CD4-positive, alpha-beta memory T cell (primary cell): ENCODE data around the gene PCDH19. TPM values are rescaled to one million over a fixed set of nuclear protein-coding genes. Genes with fewer than 3 reads are reported as not detected.

Source experiments
- CTCF ChIA-PET: fragments of 350-600 bp; sonication (Branson Sonifier 250); formaldehyde crosslinking; loops from one replicate; lab custom pipeline; 2021; ENCODE audit warnings: inconsistent platforms; ENCODE audit not compliant: partially characterized antibody; lab: Charles Lee
- POLR2A ChIA-PET: fragments of 350-600 bp; sonication (Branson Sonifier 250); formaldehyde crosslinking; loops from one replicate; lab custom pipeline; 2021; ENCODE audit not compliant: partially characterized antibody; lab: Charles Lee
- DNase-seq, 5 donors: peaks; one replicate each; pipeline versions ENCODE4 v3.0.0 to v3.0.0-alpha.2; 2020 to 2022; ENCODE audit warnings: mixed read lengths in 1 of 5
- H3K27ac ChIP-seq: one replicate; pipeline ENCODE4 v1.7.0; 2013; ENCODE audit warnings: low read depth, low read length
- H3K27me3 ChIP-seq: 2 replicates; pipeline ENCODE4 v1.7.0; 2013; ENCODE audit warnings: mild to moderate bottlenecking, low read length, moderate library complexity; ENCODE audit not compliant: insufficient read depth
- H3K36me3 ChIP-seq: 2 replicates; pipeline ENCODE4 v1.7.0; 2013; ENCODE audit warnings: mild to moderate bottlenecking, low read length, moderate library complexity; ENCODE audit not compliant: insufficient read depth
- H3K4me1 ChIP-seq: 2 replicates; pipeline ENCODE4 v1.7.0; 2013; ENCODE audit warnings: mild to moderate bottlenecking, low read length, moderate library complexity; ENCODE audit not compliant: insufficient read depth
- H3K4me3 ChIP-seq, 2 donors: one replicate each; pipeline ENCODE4 v1.7.0; 2013; ENCODE audit warnings: low read length in 2 of 2, mild to moderate bottlenecking in 1 of 2
- H3K9me3 ChIP-seq, 2 donors: one replicate each; pipeline ENCODE4 v1.7.0; 2013; ENCODE audit warnings: low read length in 2 of 2, control low read depth in 1 of 2; ENCODE audit not compliant: control insufficient read depth in 1 of 2
- H3K27ac Mint-ChIP-seq, 7 donors: one replicate each; pipeline ENCODE4 v1.8.0; 2020 to 2021; ENCODE audit warnings: mixed read lengths in 7 of 7, mild to moderate bottlenecking in 6 of 7, inconsistent platforms in 3 of 7, moderate library complexity in 3 of 7
- H3K27me3 Mint-ChIP-seq, 2 donors: one replicate each; pipeline ENCODE4 v1.8.0; 2020 to 2021; ENCODE audit warnings: mixed read lengths in 2 of 2
- H3K36me3 Mint-ChIP-seq, 2 donors: one replicate each; pipeline ENCODE4 v1.8.0; 2020 to 2021; ENCODE audit warnings: mixed read lengths in 2 of 2, inconsistent platforms in 1 of 2, mild to moderate bottlenecking in 1 of 2
- H3K4me1 Mint-ChIP-seq, 4 donors: one replicate each; pipeline ENCODE4 v1.8.0; 2020 to 2021; ENCODE audit warnings: mixed read lengths in 4 of 4, mild to moderate bottlenecking in 1 of 4
- H3K4me3 Mint-ChIP-seq, 8 donors: one replicate each; pipeline ENCODE4 v1.8.0; 2020 to 2021; ENCODE audit warnings: mixed read lengths in 8 of 8, mild to moderate bottlenecking in 7 of 8, moderate library complexity in 6 of 8, inconsistent platforms in 3 of 8
- H3K9me3 Mint-ChIP-seq, 8 donors: one replicate each; pipeline ENCODE4 v1.8.0; 2020 to 2021; ENCODE audit warnings: mixed read lengths in 8 of 8, mild to moderate bottlenecking in 5 of 8, inconsistent platforms in 3 of 8, moderate library complexity in 1 of 8
- intact Hi-C: fragments of 100-400 bp; cut with micrococcal nuclease; formaldehyde crosslinking; loops from one replicate; pipeline ENCODE4 v1.15.1; 2023
- polyA plus RNA-seq, 2 donors: library from polyadenylated mRNA; unstranded; fragments of 300-500 nt; fragmentation: Illumina TruSeq; gene quantifications; one replicate each; pipeline ENCODE4 v1.2.3, GENCODE V29; 2021
- total RNA-seq, 2 experiments: library from RNA; stranded (reverse); gene quantifications; one replicate each; pipeline ENCODE4 v1.2.3, GENCODE V29; 2021

The PCDH19 gene
- total and polyA plus RNA-seq, 4 experiments from 2014 or later: not detected

- Mint-ChIP-seq H3K36me3 (no peaks in the 10 kb centered on the region), H3K27me3 (no peaks in the 10 kb centered on the region), H3K4me3 (no peak overlapping the region), H3K27ac (no peak overlapping the region), H3K4me1 (no peaks in the 10 kb centered on the region), H3K9me3 (no peaks in the 10 kb centered on the region)
- Histone ChIP-seq H3K27me3 (no peaks in the 10 kb centered on the region), H3K4me1 (no peaks in the 10 kb centered on the region), H3K9me3 (no peaks in the 10 kb centered on the region), H3K36me3 (no peaks in the 10 kb centered on the region), H3K4me3 (no peak overlapping the region), H3K27ac (no peak overlapping the region)
- CTCF ChIA-PET: interaction anchor here (1.4 kb wide), 1 partner anchor 27 kb away, joined by 3 read pairs; no protein-coding TSS in a partner anchor
- POLR2A ChIA-PET: no interaction called here
- intact Hi-C loops: no loop called here
- DNase-seq: no peak
Measured at GRCh38 chrX:100340491-100341141, 69.5 kb downstream of the PCDH19 start.

DNA sequence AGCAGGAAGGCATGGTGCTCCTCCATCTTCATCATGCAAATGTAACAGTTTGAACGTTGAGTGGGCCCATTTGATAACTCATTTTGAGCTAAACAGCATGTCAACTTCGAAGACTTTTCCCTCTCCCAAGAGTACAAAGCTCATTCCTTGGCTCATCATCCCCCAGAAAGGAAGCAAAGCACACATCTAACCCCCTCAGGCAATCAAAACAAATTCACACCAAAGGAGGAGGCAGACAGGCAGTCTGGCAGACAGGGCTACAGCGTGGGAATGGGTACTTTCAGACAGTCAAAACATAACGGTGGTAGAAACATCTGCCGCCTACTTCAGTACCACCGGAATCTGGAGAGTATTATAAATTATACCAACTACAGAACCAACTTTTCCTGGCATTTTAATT lies 81.7 kb downstream of the PCDH19 start:
- no peaks in the 10 kb centered on the region for H3K27me3 Mint-ChIP-seq

DNA sequence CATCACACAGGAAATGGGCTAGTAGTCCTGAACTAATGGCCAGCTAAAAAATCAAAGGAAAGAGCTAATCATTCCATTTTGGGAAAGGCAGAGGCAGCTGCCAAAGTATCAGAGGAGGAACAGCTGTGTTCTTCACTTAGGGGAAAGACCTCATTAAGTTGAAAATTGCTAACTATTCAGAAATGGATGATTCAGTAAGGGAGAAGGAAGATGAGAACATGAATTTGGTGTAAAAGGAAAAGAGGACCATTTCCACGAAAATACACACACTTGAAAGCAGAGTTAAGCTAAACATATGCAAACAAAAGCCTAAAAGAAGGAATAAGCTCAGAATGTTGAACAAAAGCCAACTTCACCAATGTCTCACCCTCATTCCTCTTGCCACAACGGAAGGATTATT lies 90.4 kb downstream of the PCDH19 start:
- H3K4me1 Mint-ChIP-seq: no peaks in the 10 kb centered on the region
- H3K27me3 Mint-ChIP-seq: no peaks in the 10 kb centered on the region
- no peak overlapping the region for H3K4me3 ChIP-seq
- H3K4me1 ChIP-seq: no peaks in the 10 kb centered on the region
- no peak for DNase-seq
- H3K9me3 Mint-ChIP-seq: peaks cover 0 to 4% (median 0%) of the 10 kb centered on the region in 8 donors
- no peaks in the 10 kb centered on the region for H3K36me3 ChIP-seq
- POLR2A ChIA-PET: no interaction called here
- H3K27me3 ChIP-seq: no peaks in the 10 kb centered on the region
- no peak overlapping the region for H3K4me3 Mint-ChIP-seq
- no peaks in the 10 kb centered on the region for H3K9me3 ChIP-seq
- no peak overlapping the region for H3K27ac ChIP-seq
- intact Hi-C loops: no loop called here
- H3K27ac Mint-ChIP-seq: no peak overlapping the region
- no peaks in the 10 kb centered on the region for H3K36me3 Mint-ChIP-seq
- CTCF ChIA-PET: no interaction called here

More for the DNA sequence above, 81.7 kb downstream of the PCDH19 start:
- Histone ChIP-seq H3K9me3 (no peaks in the 10 kb centered on the region), H3K27me3 (no peaks in the 10 kb centered on the region), H3K4me3 (no peak overlapping the region), H3K27ac (no peak overlapping the region), H3K36me3 (no peaks in the 10 kb centered on the region), H3K4me1 (no peaks in the 10 kb centered on the region)
- no peaks in the 10 kb centered on the region for H3K36me3 Mint-ChIP-seq
- H3K27ac Mint-ChIP-seq: no peak overlapping the region
- DNase-seq: no peak
- H3K9me3 Mint-ChIP-seq: peaks cover 0 to 2% (median 0%) of the 10 kb centered on the region in 8 donors
- H3K4me1 Mint-ChIP-seq: no peaks in the 10 kb centered on the region
- intact Hi-C loops: no loop called here
- no peak overlapping the region for H3K4me3 Mint-ChIP-seq
- POLR2A ChIA-PET: no interaction called here
- CTCF ChIA-PET: no interaction called here

DNA sequence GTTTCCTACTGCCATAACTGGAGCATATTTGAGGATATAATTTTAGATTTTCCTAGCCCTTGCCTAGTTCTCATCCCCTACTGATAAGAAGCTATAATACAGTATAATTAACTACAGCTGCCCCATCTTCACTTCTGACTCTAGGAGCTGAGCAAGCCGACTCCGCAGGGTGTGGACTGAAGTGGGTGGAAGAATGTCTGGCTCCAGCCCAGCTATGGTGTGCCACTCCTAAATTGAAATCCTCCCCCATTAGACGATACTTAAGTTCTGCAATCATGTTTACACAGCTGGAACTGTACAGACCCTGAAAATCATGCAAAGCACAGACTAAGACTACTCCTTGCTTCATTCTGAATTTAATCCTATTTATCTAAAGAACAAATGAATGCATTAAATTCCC lies 93.1 kb downstream of the PCDH19 start:
- Mint-ChIP-seq H3K27ac (no peak overlapping the region), H3K27me3 (no peaks in the 10 kb centered on the region), H3K36me3 (no peaks in the 10 kb centered on the region), H3K9me3 (peaks cover 0 to 4% (median 0%) of the 10 kb centered on the region in 8 donors), H3K4me3 (no peak overlapping the region), H3K4me1 (no peaks in the 10 kb centered on the region)
- ChIA-PET CTCF (no interaction called here), POLR2A (no interaction called here)
- Histone ChIP-seq H3K4me3 (no peak overlapping the region), H3K4me1 (no peaks in the 10 kb centered on the region), H3K9me3 (no peaks in the 10 kb centered on the region), H3K27ac (no peak overlapping the region), H3K36me3 (no peaks in the 10 kb centered on the region), H3K27me3 (no peaks in the 10 kb centered on the region)
- no peak for DNase-seq
- intact Hi-C loops: no loop called here

GRCh38 chrX:100315566-100315965 lies 94.5 kb downstream of the PCDH19 start:
- DNase-seq: no peak
- H3K9me3 Mint-ChIP-seq: peaks cover 0 to 4% (median 0%) of the 10 kb centered on the region in 8 donors
- Histone ChIP-seq H3K27ac (no peak overlapping the region), H3K9me3 (no peaks in the 10 kb centered on the region), H3K4me1 (no peaks in the 10 kb centered on the region), H3K27me3 (no peaks in the 10 kb centered on the region), H3K4me3 (no peak overlapping the region), H3K36me3 (no peaks in the 10 kb centered on the region)
- intact Hi-C loops: no loop called here
- no peaks in the 10 kb centered on the region for H3K36me3 Mint-ChIP-seq
- H3K27me3 Mint-ChIP-seq: no peaks in the 10 kb centered on the region
- no peaks in the 10 kb centered on the region for H3K4me1 Mint-ChIP-seq
- H3K27ac Mint-ChIP-seq: no peak overlapping the region
- no peak overlapping the region for H3K4me3 Mint-ChIP-seq
- POLR2A ChIA-PET: no interaction called here
- CTCF ChIA-PET: no interaction called here

GRCh38 chrX:100299559-100299958 lies 110.5 kb downstream of the PCDH19 start:
- no peaks in the 10 kb centered on the region for H3K36me3 Mint-ChIP-seq
- CTCF ChIA-PET: no interaction called here

GRCh38 chrX:100297728-100298127 lies 112.3 kb downstream of the PCDH19 start:
- H3K27me3 Mint-ChIP-seq: no peaks in the 10 kb centered on the region

More at GRCh38 chrX:100299559-100299958, 110.5 kb downstream of the PCDH19 start:
- no peaks in the 10 kb centered on the region for H3K4me1 ChIP-seq
- no peak for DNase-seq
- no peaks in the 10 kb centered on the region for H3K36me3 ChIP-seq
- POLR2A ChIA-PET: no interaction called here
- Mint-ChIP-seq H3K27ac (no peak overlapping the region), H3K27me3 (no peaks in the 10 kb centered on the region), H3K9me3 (peaks cover 0 to 3% (median 0%) of the 10 kb centered on the region in 8 donors), H3K4me3 (no peak overlapping the region), H3K4me1 (no peaks in the 10 kb centered on the region)
- H3K9me3 ChIP-seq: no peaks in the 10 kb centered on the region
- intact Hi-C loops: no loop called here
- no peaks in the 10 kb centered on the region for H3K27me3 ChIP-seq
- H3K4me3 ChIP-seq: no peak overlapping the region
- no peak overlapping the region for H3K27ac ChIP-seq

More at GRCh38 chrX:100297728-100298127, 112.3 kb downstream of the PCDH19 start:
- Histone ChIP-seq H3K9me3 (no peaks in the 10 kb centered on the region), H3K4me1 (no peaks in the 10 kb centered on the region), H3K4me3 (no peak overlapping the region), H3K27ac (no peak overlapping the region), H3K27me3 (no peaks in the 10 kb centered on the region), H3K36me3 (no peaks in the 10 kb centered on the region)
- ChIA-PET POLR2A (no interaction called here), CTCF (no interaction called here)
- no peaks in the 10 kb centered on the region for H3K4me1 Mint-ChIP-seq
- DNase-seq: no peak
- no peaks in the 10 kb centered on the region for H3K36me3 Mint-ChIP-seq
- intact Hi-C loops: no loop called here
- peaks cover 0 to 1% (median 0%) of the 10 kb centered on the region in 8 donors for H3K9me3 Mint-ChIP-seq
- H3K4me3 Mint-ChIP-seq: no peak overlapping the region
- H3K27ac Mint-ChIP-seq: no peak overlapping the region
